Psoas muscle (tissue), 8 donors: Measurements from ENCODE around the gene TK1. TPM values are rescaled to one million over a fixed set of nuclear protein-coding genes. Genes with fewer than 3 reads are reported as not detected.

Experiments
- ATAC-seq, 4 donors: fragments of 200-7000 bp; cut with Tn5 transposase; one replicate each; pipeline ENCODE4 v1.9.1; 2020; ENCODE audit warnings: moderate library complexity in 3 of 4, mild to moderate bottlenecking in 2 of 4
- DNase-seq, 2 donors: peaks; one replicate each; pipeline ENCODE4 v3.0.0-alpha.2; 2020
- H3K27ac ChIP-seq: fragments of 200-600 bp; one replicate; pipeline ENCODE4 v1.8.0; 2022
- H3K27me3 ChIP-seq, 3 donors: fragments of 200-600 bp in 1 of 3; one replicate each; pipeline versions ENCODE4 v1.6.1 to v1.8.0; 2013 to 2022; ENCODE audit warnings: low read length in 2 of 3, mild to moderate bottlenecking in 2 of 3, moderate library complexity in 1 of 3; ENCODE audit not compliant: insufficient read depth in 3 of 3
- H3K36me3 ChIP-seq, 2 donors: fragments of 200-600 bp in 1 of 2; one replicate each; pipeline versions ENCODE4 v1.6.1 to v1.8.0; 2013 to 2022; ENCODE audit warnings: low read depth in 1 of 2, mild to moderate bottlenecking in 1 of 2, moderate library complexity in 1 of 2; ENCODE audit not compliant: insufficient read depth in 1 of 2
- H3K4me1 ChIP-seq: fragments of 200-600 bp; one replicate; pipeline ENCODE4 v1.8.0; 2022
- H3K4me3 ChIP-seq: fragments of 200-600 bp; one replicate; pipeline ENCODE4 v1.8.0; 2022; ENCODE audit warnings: mild to moderate bottlenecking
- H3K9me3 ChIP-seq: fragments of 200-600 bp; one replicate; pipeline ENCODE4 v1.8.0; 2022
- CTCF ChIP-seq: fragments of 200-600 bp; IDR thresholded peaks from one replicate; pipeline ENCODE4 v1.8.0; 2022; ENCODE audit warnings: antibody characterized with exemption
- WGBS, 3 donors: extraction: QIAGEN DNeasy Blood & Tissue Kit; methylation state at CpG; one replicate each; pipeline versions ENCODE4 v1.1.6 to v1.1.7; 2013; 5-methylcytosine and 5-hydroxymethylcytosine counted together
- intact Hi-C, 2 donors: fragments of 100-400 bp; cut with DNase I; formaldehyde crosslinking; loops; one replicate each; pipeline versions ENCODE4 v1.11.0 to v1.14.2; 2022
- polyA plus RNA-seq, 3 donors: library from polyadenylated mRNA; stranded (reverse); fragments of 200-250 nt; gene quantifications; one replicate each; pipeline ENCODE4 v1.2.3, GENCODE V29; 2013
- total RNA-seq, 4 donors: library from RNA; stranded (reverse); fragmentation: NEBNext Ultra II Directional in 2 of 4; extraction: Animal tissue kit (Norgen Biotek cat#: 25700) in 2 of 4; gene quantifications; one replicate each; pipeline versions ENCODE4 v1.2.1 to v1.2.4, GENCODE V29; 2021 to 2023
- donor health status: healthy with polysubstance abuse.
- donor health status: DM: no; HTN: no; CAD: no; lungs with moderate emphysema.
- donor health status: Bipolar disorder and iron deficiency.
- donor health status: healthy.
- donor health status: DM: yes; HTN: yes; CAD: no.
- donor health status: DM: no; HTN: no; CAD: no.
- donor health status: DM: no; HTN: no; CAD: no.
- donor health status: DM: yes; HTN: yes; CAD: no.

TK1 gene
- total and polyA plus RNA-seq, 7 donors = 0.68 to 3.1 (median 1.5) TPM

- Histone ChIP-seq H3K9me3 (no peaks in the 10 kb centered on the region), H3K36me3 (peaks cover 0 to 49% of the 10 kb centered on the region in 2 donors), H3K27ac (no peak overlapping the region), H3K27me3 (no peaks in the 10 kb centered on the region), H3K4me1 (no peaks in the 10 kb centered on the region), H3K4me3 (no peak overlapping the region)
- DNase-seq (no peak), ATAC-seq (no peak)
- WGBS, 3 donors = 69 to 88% (median 87%) methylated on average over 5 of the region's 5 CpGs
- intact Hi-C loops = no loop called here
- TF ChIP-seq CTCF = no peak
Measured at GRCh38 chr17:78196716-78197115, 9.9 kb upstream of the TK1 start.

- intact Hi-C loops = loop anchor here in 1 of 2 donors (5.0 kb wide), 1 partner anchor 66 kb away; no protein-coding TSS in a partner anchor
Measured at GRCh38 chr17:78185981-78186691, 716 bp downstream of the TK1 start.

GRCh38 chr17:78184868-78185267 is 2.0 kb downstream of the TK1 start:
- Histone ChIP-seq H3K9me3 (no peaks in the 10 kb centered on the region), H3K4me1 (peaks cover 17% of the 10 kb centered on the region), H3K36me3 (no peaks in the 10 kb centered on the region), H3K27ac (no peak overlapping the region), H3K4me3 (no peak overlapping the region), H3K27me3 (no peaks in the 10 kb centered on the region)
- DNase-seq = no peak
- ATAC-seq = no peak
- intact Hi-C loops = loop anchor here in 1 of 2 donors (5.0 kb wide), 2 partner anchors 43 to 67 kb away; no protein-coding TSS in a partner anchor
- TF ChIP-seq CTCF = no peak
- WGBS, 3 donors = 64 to 81% (median 64%) methylated on average over 9 of the region's 9 CpGs

More at GRCh38 chr17:78185981-78186691, 716 bp downstream of the TK1 start:
- Histone ChIP-seq H3K4me1 (peaks cover 8% of the 10 kb centered on the region), H3K9me3 (no peaks in the 10 kb centered on the region), H3K4me3 (peak overlapping the region; percentile 65), H3K36me3 (peaks cover 0 to 11% of the 10 kb centered on the region in 2 donors), H3K27ac (no peak overlapping the region), H3K27me3 (no peaks in the 10 kb centered on the region)
- ATAC-seq (peak in 1 of 4 donors; percentile 4), DNase-seq (peak in 1 of 2 donors; percentile 71)
- 50 to 75% (median 61%) methylated on average over 7 to 10 of the region's 10 CpGs for WGBS, 3 donors
- no peak for TF ChIP-seq CTCF

GRCh38 chr17:78184351-78184750 is 2.5 kb downstream of the TK1 start:
- DNase-seq (no peak), ATAC-seq (no peak)
- 63 to 76% (median 67%) methylated on average over 10 of the region's 10 CpGs for WGBS, 3 donors
- peaks cover 18% of the 10 kb centered on the region for H3K4me1 ChIP-seq
- no peaks in the 10 kb centered on the region for H3K36me3 ChIP-seq
- no peak overlapping the region for H3K4me3 ChIP-seq
- no peak overlapping the region for H3K27ac ChIP-seq
- intact Hi-C loops = loop anchor here in 1 of 2 donors (5.0 kb wide), 1 partner anchor 42 kb away; no protein-coding TSS in a partner anchor
- no peaks in the 10 kb centered on the region for H3K9me3 ChIP-seq
- no peaks in the 10 kb centered on the region for H3K27me3 ChIP-seq
- TF ChIP-seq CTCF = no peak
